Adrenal gland (tissue), 12 donors: ENCODE measurements around the gene BRSK2. TPM values are rescaled to one million over a fixed set of nuclear protein-coding genes. Genes with fewer than 3 reads are reported as not detected.

ENCODE experiments used
- DNase-seq, 7 donors: peaks; one replicate each; pipeline ENCODE4 v3.0.0-alpha.2; 2019 to 2020
- H3K27ac ChIP-seq, 5 donors: fragments of 200-600 bp; sonication (generic) in 4 of 5; 1 replicate in 3 of 5; 2 replicates in 2 of 5; pipeline versions ENCODE4 v1.5.1 to v1.8.0; 2016 to 2020; ENCODE audit warnings: mild to moderate bottlenecking in 1 of 5
- H3K27me3 ChIP-seq: fragments of 200-600 bp; 2 replicates; pipeline ENCODE4 v1.8.0; 2021
- H3K36me3 ChIP-seq, 2 donors: fragments of 200-600 bp; replicated peaks in 1 of 2; 1 replicate in 1 of 2; 2 replicates in 1 of 2; pipeline versions ENCODE4 v1.5.1 to v1.8.0; 2018 to 2022
- H3K4me1 ChIP-seq, 2 donors: fragments of 200-600 bp; replicated peaks in 1 of 2; 1 replicate in 1 of 2; 2 replicates in 1 of 2; pipeline versions ENCODE4 v1.5.1 to v1.8.0; 2018 to 2021
- H3K4me3 ChIP-seq, 4 donors: fragments of 200-600 bp; sonication (generic) in 3 of 4; one replicate each; pipeline ENCODE4 v1.5.1; 2016 to 2018
- H3K9me3 ChIP-seq, 3 donors: fragments of 200-600 bp; sonication (generic) in 1 of 3; replicated peaks in 1 of 3; 1 replicate in 2 of 3; 2 replicates in 1 of 3; pipeline versions ENCODE4 v1.5.1 to v1.8.0; 2016 to 2021
- CTCF ChIP-seq, 6 experiments: fragments of 450-650 bp in 4 of 6; fragments of 200-600 bp in 2 of 6; sonication (generic) in 1 of 6; IDR thresholded peaks; 1 replicate in 5 of 6; 2 replicates in 1 of 6; pipeline versions ENCODE4 v1.5.1 to v1.8.0; 2016 to 2021; ENCODE audit warnings: antibody characterized with exemption in 6 of 6, mild to moderate bottlenecking in 2 of 6, moderate library complexity in 1 of 6
- POLR2A ChIP-seq, 2 donors: fragments of 450-650 bp; IDR thresholded peaks; one replicate each; pipeline ENCODE4 v1.6.1; 2017; ENCODE audit warnings: antibody characterized with exemption in 2 of 2, mild to moderate bottlenecking in 2 of 2, moderate library complexity in 1 of 2
- WGBS, 4 donors: extraction: QIAGEN DNeasy Blood & Tissue Kit in 2 of 4; methylation state at CpG; one replicate each; pipeline versions ENCODE4 v1.1.5 to v1.1.7; 2013 to 2017; 5-methylcytosine and 5-hydroxymethylcytosine counted together
- intact Hi-C, 2 donors: fragments of 100-400 bp; cut with DNase I; formaldehyde crosslinking; loops; one replicate each; pipeline versions ENCODE4 v1.14.1 to v1.15.0; 2022 to 2023
- polyA plus RNA-seq, 3 donors: library from polyadenylated mRNA; stranded (reverse); fragments of 200-250 nt in 2 of 3; fragments of 350-450 nt in 1 of 3; fragmentation: Illumina TruSeq in 1 of 3; extraction: RNeasy Lipid Tissue Mini Kit (QIAGEN cat#74804) in 1 of 3; gene quantifications; one replicate each; pipeline ENCODE4 v1.2.3, GENCODE V29; 2013 to 2014
- total RNA-seq, 9 donors: library from RNA; depleted of rRNA in 4 of 9; stranded (reverse); fragments of >200 nt in 4 of 9; fragments of 120-200 nt in 1 of 9; fragmentation: NEBNext Ultra II Directional in 1 of 9; extraction: Animal tissue kit (Norgen Biotek cat#: 25700) in 1 of 9; gene quantifications; one replicate each; pipeline versions ENCODE4 v1.1.0 to v1.2.4, GENCODE V29; 2013 to 2023
- donor health status: healthy with polysubstance abuse.
- donor health status: Bipolar disorder and iron deficiency.
- donor health status: DM: yes; HTN: yes; CAD: no.
- donor health status: DM: no; HTN: no; CAD: no.
- donor health status: DM: no; HTN: no; CAD: no.
- donor health status: DM: yes; HTN: yes; CAD: no.

BRSK2 gene
- total and polyA plus RNA-seq, 12 donors, result 0.18 to 24.5 (median 1.4) TPM; not detected in 1

GRCh38 chr11:1499899-1500298 is 110.2 kb downstream of the BRSK2 start:
- Histone ChIP-seq H3K4me1 (peaks cover 9 to 32% of the 10 kb centered on the region in 2 donors), H3K27me3 (no peaks in the 10 kb centered on the region), H3K4me3 (no peak overlapping the region), H3K36me3 (no peaks in the 10 kb centered on the region), H3K27ac (no peak overlapping the region), H3K9me3 (no peaks in the 10 kb centered on the region)
- WGBS, 4 donors, result 91 to 98% (median 96%) methylated on average over 14 of the region's 14 CpGs
- intact Hi-C loops, result no loop called here
- no peak for TF ChIP-seq CTCF (IDR thresholded peaks at IDR 0.05)
- no peak for TF ChIP-seq POLR2A (IDR thresholded peaks at IDR 0.05)
- DNase-seq, result peak in 1 of 7 donors; percentile 11

- Histone ChIP-seq H3K4me3 (no peak overlapping the region), H3K9me3 (no peaks in the 10 kb centered on the region), H3K27ac (no peak overlapping the region), H3K36me3 (no peaks in the 10 kb centered on the region), H3K27me3 (no peaks in the 10 kb centered on the region), H3K4me1 (peaks cover 9 to 32% of the 10 kb centered on the region in 2 donors)
- DNase-seq, result peak in 1 of 7 donors; percentile 14
- intact Hi-C loops, result no loop called here
- no peak for TF ChIP-seq POLR2A (IDR thresholded peaks at IDR 0.05)
- TF ChIP-seq CTCF (IDR thresholded peaks at IDR 0.05), result no peak
- WGBS, 4 donors, result 94 to 96% (median 95%) methylated on average over 27 to 28 of the region's 28 CpGs
These were observed 111.0 kb downstream of the BRSK2 start for GRCh38 chr11:1500466-1501420.

- TF ChIP-seq POLR2A (IDR thresholded peaks at IDR 0.05), result no peak
- TF ChIP-seq CTCF (IDR thresholded peaks at IDR 0.05), result no peak
- intact Hi-C loops, result no loop called here
- peaks cover 9 to 32% of the 10 kb centered on the region in 2 donors for H3K4me1 ChIP-seq
These were observed 111.9 kb downstream of the BRSK2 start for GRCh38 chr11:1501421-1502167.

More at GRCh38 chr11:1501421-1502167, 111.9 kb downstream of the BRSK2 start:
- DNase-seq, result no peak
- H3K36me3 ChIP-seq, result no peaks in the 10 kb centered on the region
- H3K4me3 ChIP-seq, result no peak overlapping the region
- no peaks in the 10 kb centered on the region for H3K9me3 ChIP-seq
- H3K27me3 ChIP-seq, result no peaks in the 10 kb centered on the region
- 83 to 94% (median 91%) methylated on average over 13 to 25 of the region's 25 CpGs for WGBS, 4 donors
- no peak overlapping the region for H3K27ac ChIP-seq
